HepG2 (cell line): ENCODE measurements around the gene C12orf42. TPM values are rescaled to one million over a fixed set of nuclear protein-coding genes. Genes with fewer than 3 reads are reported as not detected.

Experiments
- ATAC-seq: fragments of 200-7000 bp; cut with Tn5 transposase; 3 replicates; pipeline ENCODE4 v1.9.1; 2020; ENCODE audit warnings: mild to moderate bottlenecking, moderate library complexity
- BruUV-seq: library from RNA; stranded (reverse); fragments of 400-500 nt; replicated peaks from 2 replicates; lab custom pipeline; 2021; lab: Mats Ljungman, UMichigan
- CTCF ChIA-PET: fragments of 300-600 bp; formaldehyde crosslinking; extraction: SDS; loops from one replicate; lab custom pipeline; 2021; ENCODE audit warnings: low total read pairs, inconsistent platforms, low intra/inter-chr PET ratio; lab: Yijun Ruan, JAX
- POLR2A ChIA-PET: fragments of 350-600 bp; sonication (Branson Sonifier 250); formaldehyde crosslinking; loops from one replicate; lab custom pipeline; 2020; ENCODE audit warnings: antibody characterized with exemption, inconsistent platforms; lab: Yijun Ruan, JAX
- DNase-seq: peaks from one replicate; pipeline ENCODE4 v3.0.0-alpha.2; 2015; ENCODE audit warnings: low spot score
- FAIRE-seq: peaks from 3 replicates; lab custom pipeline; 2011; peaks lifted over from hg19 to GRCh38; lab: Jason Lieb, UNC
- H2AFZ ChIP-seq: one replicate; pipeline ENCODE4 v1.6.1; 2011; ENCODE audit warnings: low read length, inconsistent platforms
- H3K27ac ChIP-seq: fragments of 300-600 bp; 3 replicates; pipeline ENCODE4 v1.8.0; 2011; ENCODE audit warnings: mixed run types, mild to moderate bottlenecking, mixed read lengths, low read length, inconsistent platforms; ENCODE audit not compliant: insufficient read depth; ENCODE audit errors: extremely low read length
- H3K27me3 ChIP-seq, 2 experiments: fragments of 200-600 bp in 1 of 2; 2 replicates in 1 of 2; 3 replicates in 1 of 2; pipeline versions ENCODE4 v1.6.0 to v1.8.0; 2011; ENCODE audit warnings: low read length in 2 of 2, mild to moderate bottlenecking in 2 of 2, moderate library complexity in 2 of 2, inconsistent platforms in 1 of 2; ENCODE audit not compliant: insufficient read depth in 2 of 2, control insufficient read depth in 1 of 2
- H3K36me3 ChIP-seq, 2 experiments: fragments of 200-600 bp in 1 of 2; replicated peaks in 1 of 2; 2 replicates in 1 of 2; 3 replicates in 1 of 2; pipeline versions ENCODE4 v1.5.1 to v1.8.0; 2011; ENCODE audit warnings: low read length in 2 of 2, inconsistent platforms in 1 of 2; ENCODE audit not compliant: insufficient read depth in 2 of 2, control insufficient read depth in 1 of 2
- H3K4me1 ChIP-seq: 2 replicates; pipeline ENCODE4 v1.5.1; 2012; ENCODE audit warnings: low read length, inconsistent platforms; ENCODE audit not compliant: insufficient read depth
- H3K4me2 ChIP-seq: 2 replicates; pipeline ENCODE4 v1.6.0; 2011; ENCODE audit warnings: low read depth, low read length, inconsistent platforms
- H3K4me3 ChIP-seq, 3 experiments: fragments of 200-600 bp in 1 of 3; sonication (generic), shearing (Covaris generic) in 1 of 3; replicated peaks in 1 of 3; 2 replicates each; pipeline ENCODE4 v1.5.1; 2011 to 2016; ENCODE audit warnings: low read length in 3 of 3, inconsistent platforms in 2 of 3, low read depth in 2 of 3, mild to moderate bottlenecking in 2 of 3, control low read depth in 1 of 3, mixed read lengths in 1 of 3; ENCODE audit not compliant: insufficient read depth in 1 of 3
- H3K79me2 ChIP-seq: one replicate; pipeline ENCODE4 v1.6.1; 2011; ENCODE audit warnings: low read length, inconsistent platforms; ENCODE audit not compliant: insufficient read depth
- H3K9ac ChIP-seq: 2 replicates; pipeline ENCODE4 v1.6.0; 2011; ENCODE audit warnings: mild to moderate bottlenecking, low read depth, low read length, inconsistent platforms; ENCODE audit not compliant: insufficient read depth
- H3K9me3 ChIP-seq: 2 replicates; pipeline ENCODE4 v1.5.1; 2012; ENCODE audit warnings: mild to moderate bottlenecking, low read length
- H4K20me1 ChIP-seq: 2 replicates; pipeline ENCODE4 v1.6.0; 2011; ENCODE audit warnings: inconsistent platforms, mild to moderate bottlenecking, low read length, moderate library complexity; ENCODE audit not compliant: insufficient read depth
- ASH2L ChIP-seq: fragments of 300-600, 200-600 bp; sonication (generic); IDR thresholded peaks from 2 replicates; pipeline ENCODE4 v1.7.0; 2017; ENCODE audit warnings: low read depth, mild to moderate bottlenecking, moderate library complexity, mixed read lengths, low read length; ENCODE audit not compliant: insufficient read length
- DDIT3 ChIP-seq: sonication (generic); formaldehyde crosslinking; IDR thresholded peaks from 2 replicates; pipeline ENCODE4 v1.4.0; 2020; ENCODE audit warnings: mild to moderate bottlenecking, missing genetic modification reagents
- FIP1L1 ChIP-seq: fragments of 200-400 bp; formaldehyde crosslinking; IDR thresholded peaks from 2 replicates; pipeline ENCODE4 v1.6.1; 2018; ENCODE audit warnings: low read depth, mild to moderate bottlenecking, low read length, moderate library complexity, borderline replicate concordance; ENCODE audit not compliant: insufficient read depth
- HNF4A ChIP-seq: sonication (generic); formaldehyde crosslinking; IDR thresholded peaks from 2 replicates; pipeline ENCODE4 v1.4.0; 2020; ENCODE audit warnings: missing genetic modification reagents
- KAT8 ChIP-seq: IDR thresholded peaks from 2 replicates; pipeline ENCODE4 v1.6.1; 2016; ENCODE audit warnings: missing genetic modification reagents, missing compliant biosample characterization
- MAF1 ChIP-seq: sonication (generic); formaldehyde crosslinking; IDR thresholded peaks from 2 replicates; pipeline ENCODE4 v1.5.0; 2020; ENCODE audit warnings: missing genetic modification reagents, borderline replicate concordance
- MYPOP ChIP-seq: sonication (generic); formaldehyde crosslinking; IDR thresholded peaks from 2 replicates; pipeline ENCODE4 v1.8.1; 2023; ENCODE audit warnings: mild to moderate bottlenecking, moderate library complexity, missing genetic modification reagents
- NFKBIZ ChIP-seq: IDR thresholded peaks from 2 replicates; pipeline ENCODE4 v1.6.1; 2018; ENCODE audit warnings: missing genetic modification reagents, missing compliant biosample characterization
- PATZ1 ChIP-seq: sonication (generic); formaldehyde crosslinking; IDR thresholded peaks from 2 replicates; pipeline ENCODE4 v1.4.0; 2020; ENCODE audit warnings: missing genetic modification reagents
- SOX5 ChIP-seq: IDR thresholded peaks from 2 replicates; pipeline ENCODE4 v1.6.1; 2016; ENCODE audit warnings: borderline replicate concordance
- SRSF9 ChIP-seq: fragments of 200-400 bp; formaldehyde crosslinking; IDR thresholded peaks from 2 replicates; pipeline ENCODE4 v1.6.1; 2018; ENCODE audit warnings: borderline replicate concordance, mild to moderate bottlenecking, low read depth, low read length; ENCODE audit not compliant: insufficient read depth, poor library complexity, severe bottlenecking
- TARDBP ChIP-seq: sonication (generic); formaldehyde crosslinking; IDR thresholded peaks from 2 replicates; pipeline ENCODE4 v1.8.0; 2022; ENCODE audit warnings: mild to moderate bottlenecking, missing genetic modification reagents
- ZNF138 ChIP-seq: sonication (generic); formaldehyde crosslinking; IDR thresholded peaks from 2 replicates; pipeline ENCODE4 v1.5.0; 2020; ENCODE audit warnings: mild to moderate bottlenecking, low read depth, missing genetic modification reagents
- ZNF280B ChIP-seq: sonication (generic); formaldehyde crosslinking; IDR thresholded peaks from 2 replicates; pipeline ENCODE4 v1.5.0; 2020; ENCODE audit warnings: missing genetic modification reagents, mild to moderate bottlenecking, borderline replicate concordance
- ZNF33A ChIP-seq: sonication (generic); formaldehyde crosslinking; IDR thresholded peaks from 2 replicates; pipeline ENCODE4 v1.5.1; 2020; ENCODE audit warnings: missing genetic modification reagents, mild to moderate bottlenecking, moderate library complexity, borderline replicate concordance
- ZNF574 ChIP-seq: sonication (generic); formaldehyde crosslinking; IDR thresholded peaks from 2 replicates; pipeline ENCODE4 v1.4.0; 2020; ENCODE audit warnings: missing genetic modification reagents
- ZNF768 ChIP-seq: sonication (generic); formaldehyde crosslinking; IDR thresholded peaks from 2 replicates; pipeline ENCODE4 v1.4.0; 2020; ENCODE audit warnings: missing genetic modification reagents
- ZNF83 ChIP-seq: sonication (generic); formaldehyde crosslinking; IDR thresholded peaks from 2 replicates; pipeline ENCODE4 v1.4.0; 2020; ENCODE audit warnings: missing genetic modification reagents, mild to moderate bottlenecking, borderline replicate concordance
- WGBS: methylation state at CpG from one replicate; pipeline ENCODE4 v1.1.6; 2017; ENCODE audit warnings: low lambda C conversion rate; 5-methylcytosine and 5-hydroxymethylcytosine counted together
- in situ Hi-C: cut with HindIII; loops from 2 replicates; pipeline ENCODE4 v1.10.0; 2017; ENCODE audit warnings: low pct_unique_long_range_greater_than_20kb; ENCODE audit not compliant: extremely low pct_ligation_motif_present
- intact Hi-C: fragments of 100-400 bp; cut with micrococcal nuclease; formaldehyde crosslinking; loops from one replicate; pipeline ENCODE4 v1.10.0; 2022; ENCODE audit not compliant: unreplicated experiment
- polyA plus RNA-seq, 8 experiments: library from polyadenylated mRNA; depleted of rRNA in 3 of 8; stranded (reverse) in 7 of 8; unstranded in 1 of 8; fragments of >200 nt; fragmentation: Illumina TruSeq in 4 of 8; extraction: Trizol in 4 of 8; gene quantifications; 2 replicates each; pipeline versions ENCODE4 v1.2.1 to v1.2.3, GENCODE V29; 2011 to 2016; ENCODE audit warnings: low read depth in 4 of 8, missing spikeins in 1 of 8, mixed read lengths in 1 of 8; ENCODE audit not compliant: insufficient read depth in 1 of 8
- total RNA-seq, 5 experiments: library from RNA; depleted of rRNA; stranded (reverse); fragments of >200 nt; fragmentation: Illumina TruSeq; extraction: Trizol; gene quantifications; 2 replicates each; pipeline ENCODE4 v1.2.3, GENCODE V29; 2016; ENCODE audit warnings: low read depth in 1 of 5

Gene C12orf42
- total and polyA plus RNA-seq, 2 of the 13 experiments (the other 11 are each of a cell fraction or from before 2014, with no cell fraction given) = not detected

GRCh38 chr12:103348935-103349334 is 146.8 kb downstream of the C12orf42 start:
- H3K79me2 ChIP-seq = no peaks in the 10 kb centered on the region
- no peak overlapping the region for H3K27ac ChIP-seq
- CTCF ChIA-PET = no interaction called here
- H3K4me3 ChIP-seq = no peak overlapping the region
- H3K9ac ChIP-seq = no peak overlapping the region
- no peak overlapping the region for H2AFZ ChIP-seq
- H3K9me3 ChIP-seq = no peaks in the 10 kb centered on the region
- no peak for DNase-seq
- no peaks in the 10 kb centered on the region for H3K36me3 ChIP-seq
- no peaks in the 10 kb centered on the region for H3K27me3 ChIP-seq
- H3K4me2 ChIP-seq = no peak overlapping the region
- no peaks in the 10 kb centered on the region for H4K20me1 ChIP-seq
- WGBS = 4% methylated on average over 1 of the region's 1 CpG
- BruUV-seq = no TSS peak
- H3K4me1 ChIP-seq = no peaks in the 10 kb centered on the region
- no peak for FAIRE-seq
- POLR2A ChIA-PET = no interaction called here
- ATAC-seq = no peak
- in situ Hi-C loops (no loop called here), intact Hi-C loops (no loop called here)
- TF ChIP-seq ZNF33A (CRISPR knock-in tag) = no peak
- TF ChIP-seq ZNF768 = no peak
- TF ChIP-seq MYPOP (CRISPR knock-in tag) = no peak
- no peak for TF ChIP-seq SOX5 (CRISPR knock-in tag)
- no peak for TF ChIP-seq SRSF9
- no peak for TF ChIP-seq TARDBP
- TF ChIP-seq FIP1L1 = no peak
- TF ChIP-seq ZNF83 (CRISPR knock-in tag) = no peak
- TF ChIP-seq NFKBIZ (CRISPR knock-in tag) = no peak
- no peak for TF ChIP-seq ZNF138 (CRISPR knock-in tag)
- TF ChIP-seq ASH2L = no peak
- TF ChIP-seq ZNF280B = no peak
- no peak for TF ChIP-seq ZNF574 (CRISPR knock-in tag)
- no peak for TF ChIP-seq DDIT3 (CRISPR knock-in tag)
- no peak for TF ChIP-seq PATZ1
- TF ChIP-seq KAT8 (CRISPR knock-in tag) = no peak
- TF ChIP-seq MAF1 (CRISPR knock-in tag) = no peak
- no peak for TF ChIP-seq HNF4A (CRISPR knock-in tag)
